NCI-H2171 (cell line): ENCODE measurements around the gene SNTG2.

Source experiments
- DNase-seq: peaks from one replicate; lab custom pipeline; 2025; lab: John Stamatoyannopoulos, UW

SNTG2 gene

GRCh38 chr2:1147873-1148612 lies 197.4 kb downstream of the SNTG2 start:
- DNase-seq = no peak

- no peak for DNase-seq
Measured at GRCh38 chr2:1150724-1151511, 200.3 kb downstream of the SNTG2 start.

- DNase-seq = no peak
Measured at GRCh38 chr2:1152375-1152774, 201.7 kb downstream of the SNTG2 start.

GRCh38 chr2:1153920-1154319 lies 203.3 kb downstream of the SNTG2 start:
- DNase-seq = no peak

GRCh38 chr2:1154710-1155594 lies 204.3 kb downstream of the SNTG2 start:
- DNase-seq = no peak

GRCh38 chr2:1156059-1156458 lies 205.4 kb downstream of the SNTG2 start:
- DNase-seq = peak; percentile 42

GRCh38 chr2:1156531-1156930 lies 205.9 kb downstream of the SNTG2 start:
- no peak for DNase-seq

GRCh38 chr2:1157107-1157506 lies 206.5 kb downstream of the SNTG2 start:
- DNase-seq = no peak

GRCh38 chr2:1159013-1159412 lies 208.4 kb downstream of the SNTG2 start:
- no peak for DNase-seq

- no peak for DNase-seq
Measured at GRCh38 chr2:1162246-1162645, 211.6 kb downstream of the SNTG2 start.

GRCh38 chr2:1162768-1163584 lies 212.3 kb downstream of the SNTG2 start:
- DNase-seq = peak; percentile 3

GRCh38 chr2:1166976-1167375 lies 216.3 kb downstream of the SNTG2 start:
- no peak for DNase-seq

- peak; percentile 21 for DNase-seq
Measured at GRCh38 chr2:1168846-1169245, 218.2 kb downstream of the SNTG2 start.

- DNase-seq = peak; percentile 68
Measured at GRCh38 chr2:1169291-1169949, 218.8 kb downstream of the SNTG2 start.

- DNase-seq = no peak
Measured at GRCh38 chr2:1170241-1170640, 219.6 kb downstream of the SNTG2 start.

GRCh38 chr2:1170711-1171110 lies 220.1 kb downstream of the SNTG2 start:
- no peak for DNase-seq

GRCh38 chr2:1173528-1173927 lies 222.9 kb downstream of the SNTG2 start:
- no peak for DNase-seq

GRCh38 chr2:1181893-1182292 lies 231.2 kb downstream of the SNTG2 start:
- DNase-seq = no peak

- no peak for DNase-seq
Measured at GRCh38 chr2:1183300-1183699, 232.7 kb downstream of the SNTG2 start.

- no peak for DNase-seq
Measured at GRCh38 chr2:1186421-1186820, 235.8 kb downstream of the SNTG2 start.

- no peak for DNase-seq
Measured at GRCh38 chr2:1187189-1187588, 236.5 kb downstream of the SNTG2 start.
